CD1c-positive myeloid dendritic cell (primary cell): ENCODE data around the gene MKX.
"Not testable (repeated sequence)": the region's sequence is repeated elsewhere in the genome, so short reads cannot be mapped to it uniquely, and the experiment has no call there.

Experiments
- DNase-seq: peaks from one replicate; pipeline ENCODE4 v3.0.0-alpha.2; 2016; ENCODE audit errors: extremely low spot score

The MKX gene

DNA sequence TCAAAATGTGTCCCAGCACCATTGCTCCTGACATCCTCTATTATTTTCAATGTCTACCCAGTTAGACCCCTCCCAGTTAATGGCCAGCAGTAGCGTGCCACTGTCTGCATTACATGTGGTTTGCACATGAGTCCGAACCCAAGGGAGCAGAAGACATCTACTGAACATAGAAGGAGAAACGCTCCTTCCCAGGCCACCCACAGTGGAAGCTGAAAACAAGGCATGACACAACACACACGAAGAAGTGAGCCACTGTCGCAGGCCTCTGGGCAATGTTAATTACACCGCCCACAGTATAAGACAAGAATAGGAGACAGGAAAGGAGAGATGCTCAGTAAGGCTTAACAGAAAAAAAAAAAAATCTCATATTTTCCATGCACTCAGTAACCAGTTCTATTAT, 50.5 kb downstream of the MKX start:
- no peak for DNase-seq

GRCh38 chr10:27692663-27693062, 53.0 kb downstream of the MKX start:
- no peak for DNase-seq

DNA sequence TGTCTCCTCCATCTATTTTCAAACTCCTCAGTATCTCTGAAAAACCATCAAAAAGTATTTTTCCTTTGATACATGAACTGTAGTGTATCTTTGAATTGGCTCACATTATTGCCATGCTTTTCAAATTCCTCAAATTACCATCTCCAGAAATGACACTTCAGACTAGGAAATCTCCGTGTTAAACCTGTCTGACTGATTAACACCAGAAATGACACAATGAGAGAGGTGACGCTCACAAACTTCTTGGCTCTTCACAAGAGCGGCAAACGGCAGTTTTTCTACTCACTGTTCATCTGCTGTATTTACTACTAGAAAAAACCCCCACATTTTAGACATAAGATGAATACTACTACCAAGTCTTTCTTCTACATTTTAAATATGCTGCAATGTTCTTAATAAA, 56.6 kb downstream of the MKX start:
- no peak for DNase-seq

- no peak for DNase-seq
Measured at GRCh38 chr10:27688276-27688675, 57.3 kb downstream of the MKX start.

DNA sequence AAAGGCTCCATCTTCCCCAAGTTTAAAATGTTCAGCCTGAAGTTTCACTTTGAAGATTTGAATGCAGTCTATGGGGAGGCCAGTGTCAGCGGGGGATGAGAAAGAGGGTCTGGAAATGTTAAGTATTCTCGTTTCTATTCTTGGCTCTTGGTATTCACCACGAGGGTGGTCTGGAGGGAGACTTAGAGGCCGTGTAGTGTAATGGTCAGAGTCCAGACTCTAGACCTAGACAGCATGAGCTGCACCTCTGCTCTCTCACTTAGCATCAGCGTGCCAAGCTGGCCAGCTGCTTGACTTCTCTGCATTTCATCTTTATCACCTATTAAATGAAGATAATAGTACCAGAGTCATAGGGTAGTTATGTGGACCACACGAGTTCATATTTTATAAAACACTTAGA, 57.9 kb downstream of the MKX start:
- DNase-seq = no peak

GRCh38 chr10:27687326-27687725, 58.3 kb downstream of the MKX start:
- no peak for DNase-seq

- no peak for DNase-seq
Measured at GRCh38 chr10:27685681-27686080, 59.9 kb downstream of the MKX start.

DNA sequence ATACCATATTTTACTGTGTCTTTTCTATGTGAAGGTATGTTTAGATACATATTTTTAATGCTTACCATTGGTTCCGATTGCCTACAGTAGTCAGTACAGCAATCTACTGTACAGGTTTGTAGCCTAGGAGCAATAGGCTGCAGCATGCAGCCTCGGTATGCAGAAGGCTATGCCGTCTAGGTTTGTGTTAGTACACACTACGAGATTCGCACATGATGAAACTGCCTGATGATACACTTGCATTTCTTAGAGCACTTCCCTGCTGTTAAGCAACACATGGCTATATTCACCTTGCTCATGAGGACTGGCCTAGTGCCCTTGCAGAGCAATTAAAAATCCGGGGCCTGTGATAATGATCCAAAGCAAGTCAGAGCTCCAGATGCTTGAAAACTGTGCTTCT, 62.4 kb downstream of the MKX start:
- no peak for DNase-seq

DNA sequence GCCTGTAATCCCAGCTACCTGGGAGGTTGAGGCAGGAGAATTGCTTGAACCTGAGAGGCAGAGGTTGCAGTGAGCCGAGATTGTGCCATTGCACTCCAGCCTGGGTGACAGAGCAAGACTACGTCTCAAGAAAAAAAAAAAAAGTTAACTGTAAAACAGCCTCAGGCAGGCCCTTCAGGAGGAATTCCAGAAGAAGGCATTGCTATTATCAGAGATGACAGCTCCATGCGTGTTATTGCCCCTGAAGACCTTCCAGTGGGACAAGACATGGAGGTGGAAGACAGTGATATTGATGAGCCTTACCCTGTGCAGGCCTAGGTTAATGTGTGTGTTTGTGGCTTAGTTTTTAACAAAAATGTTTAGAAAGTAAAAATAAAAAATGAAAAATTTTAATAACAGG, 63.8 kb downstream of the MKX start:
- not testable (repeated sequence) for DNase-seq

DNA sequence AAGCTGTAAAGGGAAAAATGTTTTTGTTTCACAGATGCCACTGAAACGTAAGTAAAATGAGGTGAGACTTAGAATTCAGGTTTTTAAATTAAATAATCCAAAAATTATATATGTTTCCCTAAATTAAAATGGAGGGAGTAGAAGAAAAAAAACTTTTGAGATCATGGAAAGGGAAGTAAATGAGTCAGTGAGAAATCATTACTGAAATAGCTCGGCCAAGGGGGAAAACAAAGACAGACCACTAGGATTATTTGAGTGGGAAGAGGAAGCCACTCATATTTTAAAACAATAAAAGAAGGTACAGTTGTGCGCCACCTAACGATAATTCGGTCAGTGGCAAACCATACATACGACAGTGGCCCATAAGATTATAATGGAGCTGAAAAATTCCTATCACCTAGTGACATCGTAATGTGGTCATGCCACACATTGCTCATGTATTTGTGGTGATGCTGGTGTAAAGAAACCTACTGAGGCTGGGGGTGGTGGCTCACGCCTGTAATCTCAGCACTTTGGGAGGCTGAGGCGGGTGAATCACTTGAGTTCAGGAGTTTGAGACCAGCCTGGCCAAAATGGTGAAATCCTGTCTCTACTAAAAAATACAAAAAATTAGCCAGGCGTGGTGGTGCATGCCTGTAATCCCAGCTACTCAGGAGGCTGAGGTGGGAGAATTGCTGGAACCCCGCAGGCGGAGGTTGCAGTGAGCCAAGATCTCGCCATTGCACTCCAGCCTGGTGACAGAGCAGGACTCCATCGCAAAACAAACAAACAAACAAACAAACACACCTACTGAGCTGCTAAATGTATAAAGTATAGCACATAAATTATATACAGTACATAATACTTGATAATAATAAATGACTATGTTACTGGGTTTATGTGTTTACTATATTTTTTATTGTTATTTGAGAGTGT, 64.7 kb downstream of the MKX start:
- no peak for DNase-seq

DNA sequence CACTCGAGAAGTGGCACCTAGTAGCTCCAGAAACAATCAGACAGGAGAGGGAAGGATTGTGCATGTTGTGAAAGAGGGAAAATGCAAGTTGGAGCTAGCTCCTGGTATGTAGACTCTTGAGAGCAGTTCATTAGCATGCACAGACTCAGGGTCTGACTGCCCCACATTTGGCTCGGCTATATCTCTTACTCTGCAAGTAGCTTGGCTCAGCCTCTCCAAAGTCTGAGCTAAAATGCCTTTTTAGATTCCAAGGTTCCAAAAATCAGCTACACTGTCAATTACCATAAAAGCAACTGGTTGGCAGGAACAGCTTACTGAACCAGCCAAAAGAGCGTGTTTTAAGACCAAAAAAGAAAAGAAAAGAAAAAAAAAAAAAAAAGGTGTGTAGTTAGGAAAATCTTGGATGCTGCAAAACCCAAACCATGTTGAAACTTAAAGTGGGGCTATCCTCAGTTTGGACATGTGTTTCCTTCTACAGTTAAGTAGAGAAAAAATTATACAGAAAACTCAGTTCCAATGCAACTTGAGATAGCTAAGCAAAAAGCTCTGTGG, 65.5 kb downstream of the MKX start:
- no peak for DNase-seq

DNA sequence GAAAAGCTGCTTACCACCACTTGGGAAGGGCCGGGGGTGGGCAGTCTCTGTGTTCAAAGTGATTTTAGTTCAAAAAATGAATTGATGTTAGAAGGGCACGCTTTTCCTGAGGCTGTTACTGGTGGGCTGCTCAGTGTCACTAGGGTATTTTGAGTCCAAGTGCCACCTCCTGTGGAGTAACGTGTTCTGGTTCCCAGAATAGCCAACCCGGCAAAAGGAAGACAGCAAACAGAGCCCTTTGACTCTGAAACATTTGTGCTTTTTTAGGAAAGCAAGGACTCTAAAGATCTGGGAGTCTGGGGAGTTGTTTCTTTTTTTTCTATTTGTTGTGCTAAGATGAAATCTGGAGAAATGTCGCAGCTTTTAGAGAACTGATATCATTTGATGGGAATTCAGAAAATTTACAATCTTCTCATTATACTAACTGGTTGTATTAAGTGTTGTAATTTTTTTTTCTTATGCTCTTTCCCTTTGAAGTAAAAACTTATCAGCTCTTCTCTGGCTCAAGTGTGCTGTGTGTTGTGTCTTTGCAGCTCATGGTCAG, 66.2 kb downstream of the MKX start:
- no peak for DNase-seq

GRCh38 chr10:27678166-27678565, 67.5 kb downstream of the MKX start:
- DNase-seq = no peak

DNA sequence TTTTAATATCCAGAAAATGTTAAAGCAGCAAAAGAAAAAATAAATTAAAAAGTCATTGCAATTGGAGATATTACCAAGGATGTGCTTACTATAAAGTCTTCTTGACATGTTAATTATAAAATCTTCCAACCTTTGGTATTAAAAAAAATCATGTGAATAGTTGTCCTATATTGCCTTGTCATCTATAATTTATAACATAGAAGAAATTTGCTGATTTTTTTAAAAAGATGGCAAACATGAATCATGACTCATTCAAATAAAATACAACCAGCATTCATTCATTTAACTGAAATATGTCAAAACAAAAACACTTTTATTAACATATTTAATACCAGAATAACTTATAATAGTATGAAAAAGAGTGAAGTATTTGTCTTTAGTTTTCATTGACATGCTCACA, 72.6 kb downstream of the MKX start:
- no peak for DNase-seq

GRCh38 chr10:27671821-27672220, 73.8 kb downstream of the MKX start:
- no peak for DNase-seq

DNA sequence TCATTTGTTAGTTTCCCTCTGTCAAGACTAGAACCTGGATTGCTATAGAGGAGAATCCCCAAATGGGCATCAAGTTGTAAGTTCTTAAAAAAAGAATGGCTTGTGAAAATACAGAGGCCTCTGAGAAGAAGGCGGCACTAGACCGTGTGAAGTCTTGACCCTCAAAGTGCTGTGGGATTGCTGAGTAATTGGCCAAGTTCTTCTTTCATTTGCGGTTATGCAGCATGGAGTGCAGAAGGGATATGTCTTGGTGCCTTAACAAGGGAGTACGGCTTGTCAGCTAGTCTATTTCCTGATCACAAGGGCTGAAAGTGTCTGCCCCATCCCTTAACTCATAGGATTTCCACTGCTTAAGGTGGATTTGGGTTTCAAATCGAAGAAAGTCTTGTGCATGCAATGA, 81.2 kb downstream of the MKX start:
- DNase-seq = peak; percentile 55

DNA sequence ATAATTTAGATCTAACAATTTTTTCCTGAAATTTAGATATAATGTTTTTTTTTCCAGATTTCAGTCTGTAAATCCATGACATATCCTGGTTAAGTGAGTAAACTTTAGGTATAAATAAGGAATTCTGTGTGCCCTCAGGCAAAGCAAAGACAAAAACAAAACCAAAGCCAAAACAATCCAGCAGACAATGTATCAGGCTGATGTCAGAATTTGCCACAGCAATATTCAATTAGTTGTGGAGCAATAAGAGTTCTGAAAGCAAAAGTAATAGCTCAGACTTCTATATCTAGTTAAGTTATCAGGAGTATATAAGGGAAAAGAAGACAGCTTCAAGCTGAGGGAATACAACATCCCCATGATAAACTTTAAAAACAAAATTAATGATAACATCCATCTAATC, 82.0 kb downstream of the MKX start:
- no peak for DNase-seq

- no peak for DNase-seq
Measured at GRCh38 chr10:27661514-27662286, 83.9 kb downstream of the MKX start.

GRCh38 chr10:27660711-27661110, 84.9 kb downstream of the MKX start:
- DNase-seq = peak; percentile 35

DNA sequence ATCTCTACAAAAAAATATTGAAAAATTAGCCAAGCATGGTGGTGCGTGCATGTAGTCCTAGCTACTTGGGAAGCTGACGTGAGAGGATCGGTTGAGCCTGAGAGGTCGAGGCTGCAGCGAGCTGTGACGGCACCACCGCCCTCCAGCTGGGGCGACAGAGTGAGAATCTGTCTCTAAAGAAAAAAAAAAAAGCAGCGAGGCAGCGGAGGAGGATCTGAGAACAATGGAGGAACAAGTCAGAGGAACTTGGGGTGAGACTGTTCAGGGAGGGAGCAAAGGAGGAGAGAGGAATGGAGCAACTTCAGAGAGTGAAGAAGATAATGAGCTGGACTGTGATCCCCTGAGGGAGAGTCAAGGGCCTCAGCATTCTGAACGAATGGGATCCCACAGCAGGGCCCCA, 85.4 kb downstream of the MKX start:
- DNase-seq = peak; percentile 71

- DNase-seq = no peak
Measured at GRCh38 chr10:27659786-27660185, 85.8 kb downstream of the MKX start.

DNA sequence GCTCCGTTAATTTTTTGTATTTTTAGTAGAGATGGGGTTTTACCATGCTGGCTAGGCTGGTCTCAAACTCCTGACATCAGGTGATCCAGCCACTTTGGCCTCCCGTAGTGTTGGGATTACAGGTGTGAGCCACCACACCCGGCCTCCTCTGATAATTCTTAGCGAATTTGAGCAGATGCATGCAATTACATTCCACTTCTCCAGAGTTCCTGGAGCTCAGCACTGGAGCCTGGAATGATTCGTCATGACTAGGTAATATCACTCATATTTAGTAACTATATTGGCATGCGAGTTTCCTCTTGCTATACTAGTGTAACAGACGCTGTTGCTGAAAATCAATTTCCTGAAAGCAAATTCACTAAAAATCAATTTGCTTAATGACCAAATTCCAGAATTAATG, 86.8 kb downstream of the MKX start:
- no peak for DNase-seq

- no peak for DNase-seq
Measured at GRCh38 chr10:27655296-27655695, 90.3 kb downstream of the MKX start.
